Progenitor cell of endocrine pancreas (in vitro differentiated cells): ENCODE results near the gene IRS1. TPM values are rescaled to one million over a fixed set of nuclear protein-coding genes. Genes with fewer than 3 reads are reported as not detected.

Experiments
- DNase-seq: peaks from one replicate; pipeline ENCODE4 v3.0.0; 2021; ENCODE audit warnings: low spot score; ENCODE audit not compliant: unreplicated experiment
- H3K27ac Mint-ChIP-seq: 2 replicates; pipeline ENCODE4 v1.8.0; 2021; ENCODE audit warnings: mild to moderate bottlenecking, moderate library complexity, mixed read lengths
- H3K27me3 Mint-ChIP-seq: 2 replicates; pipeline ENCODE4 v1.8.0; 2021; ENCODE audit warnings: mixed read lengths
- H3K36me3 Mint-ChIP-seq: 2 replicates; pipeline ENCODE4 v1.8.0; 2022; ENCODE audit warnings: mixed read lengths; ENCODE audit not compliant: insufficient read depth
- H3K4me1 Mint-ChIP-seq: 2 replicates; pipeline ENCODE4 v1.8.0; 2021; ENCODE audit warnings: low read depth, mixed read lengths
- H3K4me3 Mint-ChIP-seq: 2 replicates; pipeline ENCODE4 v1.8.0; 2021; ENCODE audit warnings: low read depth, mild to moderate bottlenecking, moderate library complexity, mixed read lengths
- H3K9me3 Mint-ChIP-seq: 2 replicates; pipeline ENCODE4 v1.8.0; 2021; ENCODE audit warnings: low read depth, mixed read lengths
- total RNA-seq: library from RNA; stranded (reverse); gene quantifications from 2 replicates; pipeline ENCODE4 v1.2.1, GENCODE V29; 2021
- TF ChIP-seq, protein P1 (sequence below): fragments of 200-600 bp; sonication (generic); IDR thresholded peaks from one replicate; pipeline ENCODE4 v1.5.0; 2021; ENCODE audit warnings: antibody characterized with exemption, mild to moderate bottlenecking; ENCODE audit not compliant: unreplicated experiment

IRS1 gene
- total RNA-seq, 1 donor from 2014 or later: 17.1 TPM

DNA sequence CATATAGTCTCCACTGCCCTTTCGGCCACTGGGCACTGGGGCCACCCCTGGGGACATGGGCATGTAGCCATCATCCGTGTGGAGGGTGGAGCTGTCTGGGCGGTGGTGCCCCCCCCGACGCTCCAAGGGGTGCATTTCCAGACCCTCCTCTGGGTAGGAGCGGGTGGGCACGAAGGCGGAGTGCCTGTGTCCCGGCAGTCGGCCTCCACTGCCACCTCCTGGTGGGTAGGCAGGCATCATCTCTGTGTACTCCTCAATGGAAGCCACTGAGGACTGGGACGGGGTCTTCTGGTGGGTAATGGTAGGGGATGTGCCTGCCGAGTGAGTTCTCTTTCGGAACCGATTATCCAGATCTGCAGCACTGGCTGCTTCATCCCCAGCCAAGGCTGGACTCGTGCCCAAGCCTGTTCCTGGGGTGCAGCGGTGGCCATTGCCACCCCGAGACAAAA is 2.8 kb downstream of the IRS1 start:
- Mint-ChIP-seq H3K36me3 (peaks cover 20% of the 10 kb centered on the region), H3K27me3 (no peaks in the 10 kb centered on the region), H3K9me3 (no peaks in the 10 kb centered on the region), H3K27ac (no peak overlapping the region), H3K4me1 (peaks cover 45% of the 10 kb centered on the region), H3K4me3 (peak overlapping the region; percentile 62)
- DNase-seq: no peak
- TF ChIP-seq, protein P1, sequence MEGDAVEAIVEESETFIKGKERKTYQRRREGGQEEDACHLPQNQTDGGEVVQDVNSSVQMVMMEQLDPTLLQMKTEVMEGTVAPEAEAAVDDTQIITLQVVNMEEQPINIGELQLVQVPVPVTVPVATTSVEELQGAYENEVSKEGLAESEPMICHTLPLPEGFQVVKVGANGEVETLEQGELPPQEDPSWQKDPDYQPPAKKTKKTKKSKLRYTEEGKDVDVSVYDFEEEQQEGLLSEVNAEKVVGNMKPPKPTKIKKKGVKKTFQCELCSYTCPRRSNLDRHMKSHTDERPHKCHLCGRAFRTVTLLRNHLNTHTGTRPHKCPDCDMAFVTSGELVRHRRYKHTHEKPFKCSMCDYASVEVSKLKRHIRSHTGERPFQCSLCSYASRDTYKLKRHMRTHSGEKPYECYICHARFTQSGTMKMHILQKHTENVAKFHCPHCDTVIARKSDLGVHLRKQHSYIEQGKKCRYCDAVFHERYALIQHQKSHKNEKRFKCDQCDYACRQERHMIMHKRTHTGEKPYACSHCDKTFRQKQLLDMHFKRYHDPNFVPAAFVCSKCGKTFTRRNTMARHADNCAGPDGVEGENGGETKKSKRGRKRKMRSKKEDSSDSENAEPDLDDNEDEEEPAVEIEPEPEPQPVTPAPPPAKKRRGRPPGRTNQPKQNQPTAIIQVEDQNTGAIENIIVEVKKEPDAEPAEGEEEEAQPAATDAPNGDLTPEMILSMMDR: peak; percentile 31

DNA sequence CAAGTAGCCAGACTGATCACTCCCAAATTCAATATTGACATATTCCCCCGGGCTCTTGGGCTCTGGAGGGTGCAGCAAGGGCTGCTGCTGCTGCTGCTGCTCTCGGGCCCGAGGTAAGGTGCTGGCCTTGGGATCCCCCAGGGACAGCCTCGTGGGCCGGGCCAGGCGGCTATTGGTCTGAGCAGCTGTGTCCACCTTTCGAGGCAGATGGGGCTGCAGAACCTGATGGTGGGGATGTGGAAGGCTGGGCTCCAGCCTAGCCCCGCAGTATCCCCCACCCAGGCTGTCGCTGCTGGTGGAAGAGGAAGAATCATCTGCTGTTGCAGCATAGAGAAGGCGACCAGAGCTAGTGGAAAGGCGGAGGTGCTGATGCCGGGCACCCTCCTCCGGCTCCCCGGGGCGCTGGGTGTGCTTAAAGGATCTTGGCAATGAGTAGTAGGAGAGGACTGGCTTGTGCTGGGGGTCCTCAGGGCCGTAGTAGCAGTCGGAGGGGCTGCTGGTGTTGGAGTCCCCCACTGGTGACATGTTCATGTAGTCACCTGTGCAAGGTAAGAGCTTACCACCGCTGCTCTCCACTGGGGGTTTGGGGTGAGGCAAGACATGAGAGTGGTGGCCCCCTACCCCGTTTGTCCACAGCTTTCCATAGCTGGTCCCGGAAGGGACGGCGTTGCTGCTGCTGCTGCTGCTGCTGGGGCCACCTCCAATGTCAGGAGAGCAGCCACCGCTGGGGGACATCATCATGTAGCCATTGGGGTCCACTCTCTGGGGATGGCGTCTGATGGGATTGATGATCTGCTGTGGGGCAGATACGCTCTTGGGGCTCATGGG is 3.4 kb downstream of the IRS1 start:
- H3K4me1 Mint-ChIP-seq: peaks cover 42% of the 10 kb centered on the region
- H3K4me3 Mint-ChIP-seq: peak overlapping the region; percentile 46

DNA sequence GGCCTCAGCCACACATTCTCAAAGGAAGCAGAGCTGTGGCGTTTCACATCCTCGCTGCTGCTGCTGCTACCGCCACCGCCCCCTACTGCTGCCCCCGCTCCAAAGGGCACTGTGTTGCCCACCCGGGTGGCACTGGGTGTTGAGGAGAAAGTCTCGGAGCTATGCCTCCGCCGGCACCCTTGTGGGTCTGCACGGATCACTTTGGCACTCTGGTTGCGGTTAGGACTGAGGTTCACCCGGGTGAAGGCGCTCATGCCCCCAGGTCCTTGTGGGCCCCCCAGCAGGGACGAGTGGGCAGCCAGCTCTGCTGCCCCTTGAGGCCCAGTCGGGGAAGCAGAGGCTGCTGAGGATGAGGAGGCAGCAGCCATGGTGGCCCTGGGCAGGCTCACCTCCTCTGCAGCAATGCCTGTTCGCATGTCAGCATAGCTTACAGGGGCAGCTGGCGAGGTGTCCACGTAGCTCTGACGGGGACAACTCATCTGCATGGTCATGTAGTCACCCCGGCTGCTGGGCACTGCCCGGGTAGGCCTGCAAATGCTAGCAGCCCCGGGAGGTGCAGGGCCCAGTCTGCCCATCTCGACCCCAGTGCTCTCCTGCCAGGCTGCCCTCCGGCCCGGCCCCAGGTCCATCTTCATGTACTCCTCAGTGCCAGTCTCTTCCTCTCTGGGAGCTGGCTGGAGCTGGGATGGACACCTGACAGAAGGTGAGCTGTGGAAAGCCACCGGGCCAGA is 4.2 kb downstream of the IRS1 start:
- no peaks in the 10 kb centered on the region for H3K9me3 Mint-ChIP-seq
- TF ChIP-seq, protein P1: no peak
- DNase-seq: no peak
- H3K4me3 Mint-ChIP-seq: peak overlapping the region; percentile 46
- peaks cover 38% of the 10 kb centered on the region for H3K4me1 Mint-ChIP-seq
- H3K36me3 Mint-ChIP-seq: peaks cover 20% of the 10 kb centered on the region
- no peak overlapping the region for H3K27ac Mint-ChIP-seq
- no peaks in the 10 kb centered on the region for H3K27me3 Mint-ChIP-seq

More for the DNA sequence above, 3.4 kb downstream of the IRS1 start:
- H3K9me3 Mint-ChIP-seq: no peaks in the 10 kb centered on the region
- peaks cover 20% of the 10 kb centered on the region for H3K36me3 Mint-ChIP-seq
- TF ChIP-seq, protein P1: no peak
- peak overlapping the region; percentile 74 for H3K27ac Mint-ChIP-seq
- no peaks in the 10 kb centered on the region for H3K27me3 Mint-ChIP-seq
- no peak for DNase-seq

DNA sequence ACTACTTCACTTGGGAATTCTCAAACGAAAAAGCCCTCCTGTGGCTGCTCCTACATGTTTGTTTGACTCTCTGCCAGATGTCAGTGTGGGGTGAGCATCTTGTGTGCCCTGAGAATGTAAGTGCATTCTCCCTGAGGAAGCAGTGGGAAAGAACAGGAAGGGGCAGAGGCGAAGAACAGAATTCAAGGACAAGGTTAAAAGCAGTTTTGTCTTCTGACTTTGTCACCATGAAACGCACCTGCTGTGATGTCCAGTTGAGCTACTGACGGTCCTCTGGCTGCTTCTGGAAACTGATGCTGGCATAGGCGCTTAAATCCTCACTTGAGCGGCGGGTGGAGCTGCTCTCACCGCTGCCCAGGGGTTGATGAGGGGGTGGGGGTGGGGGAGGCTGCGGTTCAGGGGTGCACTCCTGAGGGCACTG is 4.9 kb downstream of the IRS1 start:
- Mint-ChIP-seq H3K27ac (peak overlapping the region; percentile 66), H3K4me3 (peak overlapping the region; percentile 69), H3K4me1 (peaks cover 35% of the 10 kb centered on the region), H3K9me3 (no peaks in the 10 kb centered on the region), H3K27me3 (no peaks in the 10 kb centered on the region), H3K36me3 (peaks cover 20% of the 10 kb centered on the region)
- DNase-seq: no peak
- TF ChIP-seq, protein P1: no peak

DNA sequence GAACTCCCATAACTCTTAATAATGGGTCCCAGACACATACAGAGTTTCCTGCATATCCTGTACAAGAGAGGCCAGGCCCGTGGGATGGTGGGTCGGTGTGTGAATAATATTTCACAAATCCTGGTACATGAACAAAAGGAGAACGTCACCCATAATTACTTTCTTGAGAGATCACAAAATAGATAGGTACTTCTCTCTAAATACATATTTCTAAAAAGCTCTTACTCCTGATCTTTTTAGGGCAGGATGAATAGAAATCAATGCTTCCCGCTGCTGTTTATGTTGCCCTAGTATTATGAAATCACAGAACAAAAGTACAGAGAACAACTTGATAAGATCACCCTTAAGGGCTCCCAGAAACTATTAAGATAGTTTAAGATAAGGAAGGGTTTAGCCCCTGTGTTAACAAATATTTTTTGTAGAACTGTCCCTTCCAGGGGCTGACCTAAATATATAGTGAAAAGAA is 5.4 kb downstream of the IRS1 start:
- peaks cover 35% of the 10 kb centered on the region for H3K4me1 Mint-ChIP-seq
- no peaks in the 10 kb centered on the region for H3K9me3 Mint-ChIP-seq
- no peak for DNase-seq
- TF ChIP-seq, protein P1: no peak
- peak overlapping the region; percentile 66 for H3K27ac Mint-ChIP-seq
- no peaks in the 10 kb centered on the region for H3K27me3 Mint-ChIP-seq
- H3K4me3 Mint-ChIP-seq: peak overlapping the region; percentile 69
- peaks cover 20% of the 10 kb centered on the region for H3K36me3 Mint-ChIP-seq
